ENCODE data around the gene RIMS3. TPM values are rescaled to one million over a fixed set of nuclear protein-coding genes. Genes with fewer than 3 reads are reported as not detected.
A peak's percentile ranks its signal among the peaks of the same experiment; 100 is the strongest.

Gene RIMS3
- total RNA-seq, result 1 to 10 TPM; 1.7 to 2.1 TPM
- total RNA-seq, result 5.7 to 16.8 reads per million in 2 donors

- Mint-ChIP-seq H3K27me3 (no peaks in the 10 kb centered on the region), H3K27ac (peak within 1 kb of the TSS; percentile 87), H3K4me3 (peak within 1 kb of the TSS; percentile 90), H3K36me3 (ENCODE audit: low read depth) (no peaks in the 10 kb centered on the region), H3K4me1 (peaks cover 14% of the 10 kb centered on the region)
- ATAC-seq, result peak; percentile 86
- peak; percentile 76 to 83 (median 83) for DNase-seq
- no peaks in the 10 kb centered on the region for H3K9me3 ChIP-seq (ENCODE audit: control insufficient read depth, low read length, poor library complexity, severe bottlenecking)
Measured at GRCh38 chr1:40665335-40666171, at the start of gene RIMS3. RIMS3 (minus strand) TSS chr1:40665682; CDS start chr1:40641925, 23,757 bp downstream.

GRCh38 chr1:40712997-40713396, 47.5 kb upstream of the RIMS3 start:
- no peaks in the 10 kb centered on the region for H3K9me3 ChIP-seq (ENCODE audit: control insufficient read depth, low read length, poor library complexity, severe bottlenecking)
- Mint-ChIP-seq H3K27ac (peak overlapping the region; percentile 77), H3K4me3 (no peak overlapping the region), H3K36me3 (ENCODE audit: low read depth) (peaks cover 3% of the 10 kb centered on the region), H3K4me1 (peaks cover 46% of the 10 kb centered on the region), H3K27me3 (no peaks in the 10 kb centered on the region)
- DNase-seq (no peak), ATAC-seq (no peak)

GRCh38 chr1:40712405-40712944, 47.0 kb upstream of the RIMS3 start:
- no peaks in the 10 kb centered on the region for H3K9me3 ChIP-seq (ENCODE audit: control insufficient read depth, low read length, poor library complexity, severe bottlenecking)
- peaks cover 45% of the 10 kb centered on the region for H3K4me1 Mint-ChIP-seq
- H3K27me3 Mint-ChIP-seq, result no peaks in the 10 kb centered on the region
- DNase-seq, result no peak
- peak overlapping the region; percentile 32 for H3K27ac Mint-ChIP-seq
- no peak for ATAC-seq
- H3K36me3 Mint-ChIP-seq (ENCODE audit: low read depth), result peaks cover 3% of the 10 kb centered on the region
- no peak overlapping the region for H3K4me3 Mint-ChIP-seq

- DNase-seq, result no peak
- ATAC-seq, result no peak
- Mint-ChIP-seq H3K36me3 (ENCODE audit: low read depth) (peaks cover 3% of the 10 kb centered on the region), H3K4me1 (peaks cover 42% of the 10 kb centered on the region), H3K4me3 (no peak overlapping the region), H3K27me3 (no peaks in the 10 kb centered on the region), H3K27ac (peak overlapping the region; percentile 32)
- H3K9me3 ChIP-seq (ENCODE audit: control insufficient read depth, low read length, poor library complexity, severe bottlenecking), result no peaks in the 10 kb centered on the region
Measured at GRCh38 chr1:40711465-40712404, 46.3 kb upstream of the RIMS3 start.

GRCh38 chr1:40710581-40711315, 45.3 kb upstream of the RIMS3 start:
- ATAC-seq, result no peak
- Mint-ChIP-seq H3K27me3 (no peaks in the 10 kb centered on the region), H3K27ac (peak overlapping the region; percentile 32), H3K4me3 (peak overlapping the region; percentile 5), H3K36me3 (ENCODE audit: low read depth) (no peaks in the 10 kb centered on the region), H3K4me1 (peaks cover 37% of the 10 kb centered on the region)
- no peaks in the 10 kb centered on the region for H3K9me3 ChIP-seq (ENCODE audit: control insufficient read depth, low read length, poor library complexity, severe bottlenecking)
- DNase-seq, result no peak

GRCh38 chr1:40709802-40710278, 44.4 kb upstream of the RIMS3 start:
- no peaks in the 10 kb centered on the region for H3K9me3 ChIP-seq (ENCODE audit: control insufficient read depth, low read length, poor library complexity, severe bottlenecking)

GRCh38 chr1:40709100-40709801, 43.8 kb upstream of the RIMS3 start:
- DNase-seq, result peak; percentile 37 to 60 (median 47)
- Mint-ChIP-seq H3K36me3 (ENCODE audit: low read depth) (no peaks in the 10 kb centered on the region), H3K27ac (peak overlapping the region; percentile 92), H3K4me3 (peak overlapping the region; percentile 93), H3K27me3 (no peaks in the 10 kb centered on the region), H3K4me1 (peaks cover 40% of the 10 kb centered on the region)
- ATAC-seq, result peak; percentile 97
- no peaks in the 10 kb centered on the region for H3K9me3 ChIP-seq (ENCODE audit: control insufficient read depth, low read length, poor library complexity, severe bottlenecking)

More at GRCh38 chr1:40709802-40710278, 44.4 kb upstream of the RIMS3 start:
- ATAC-seq, result no peak
- Mint-ChIP-seq H3K4me3 (peak overlapping the region; percentile 93), H3K27me3 (no peaks in the 10 kb centered on the region), H3K27ac (peak overlapping the region; percentile 92), H3K4me1 (peaks cover 37% of the 10 kb centered on the region), H3K36me3 (ENCODE audit: low read depth) (no peaks in the 10 kb centered on the region)
- DNase-seq, result no peak

GRCh38 chr1:40708750-40709099, 43.2 kb upstream of the RIMS3 start:
- Mint-ChIP-seq H3K4me1 (peaks cover 41% of the 10 kb centered on the region), H3K36me3 (ENCODE audit: low read depth) (no peaks in the 10 kb centered on the region), H3K27me3 (no peaks in the 10 kb centered on the region), H3K27ac (peak overlapping the region; percentile 92), H3K4me3 (peak overlapping the region; percentile 93)
- no peak for DNase-seq
- no peaks in the 10 kb centered on the region for H3K9me3 ChIP-seq (ENCODE audit: control insufficient read depth, low read length, poor library complexity, severe bottlenecking)
- peak; percentile 86 for ATAC-seq

- H3K36me3 Mint-ChIP-seq (ENCODE audit: low read depth), result no peaks in the 10 kb centered on the region
- H3K9me3 ChIP-seq (ENCODE audit: control insufficient read depth, low read length, poor library complexity, severe bottlenecking), result no peaks in the 10 kb centered on the region
- no peak for DNase-seq
- H3K27ac Mint-ChIP-seq, result peak overlapping the region; percentile 51
- H3K4me3 Mint-ChIP-seq, result no peak overlapping the region
- no peaks in the 10 kb centered on the region for H3K27me3 Mint-ChIP-seq
- ATAC-seq, result no peak
- peaks cover 38% of the 10 kb centered on the region for H3K4me1 Mint-ChIP-seq
Measured at GRCh38 chr1:40706626-40707025, 41.1 kb upstream of the RIMS3 start.

GRCh38 chr1:40704817-40705733, 39.6 kb upstream of the RIMS3 start:
- peaks cover 30% of the 10 kb centered on the region for H3K4me1 Mint-ChIP-seq
- H3K27ac Mint-ChIP-seq, result peak overlapping the region; percentile 8
- no peaks in the 10 kb centered on the region for H3K9me3 ChIP-seq (ENCODE audit: control insufficient read depth, low read length, poor library complexity, severe bottlenecking)
- no peaks in the 10 kb centered on the region for H3K36me3 Mint-ChIP-seq (ENCODE audit: low read depth)
- DNase-seq (no peak), ATAC-seq (no peak)
- no peak overlapping the region for H3K4me3 Mint-ChIP-seq
- H3K27me3 Mint-ChIP-seq, result no peaks in the 10 kb centered on the region

- Mint-ChIP-seq H3K36me3 (ENCODE audit: low read depth) (no peaks in the 10 kb centered on the region), H3K27me3 (no peaks in the 10 kb centered on the region), H3K4me3 (no peak overlapping the region), H3K4me1 (peaks cover 33% of the 10 kb centered on the region), H3K27ac (peak overlapping the region; percentile 53)
- ATAC-seq (no peak), DNase-seq (no peak)
- no peaks in the 10 kb centered on the region for H3K9me3 ChIP-seq (ENCODE audit: control insufficient read depth, low read length, poor library complexity, severe bottlenecking)
Measured at GRCh38 chr1:40703316-40703715, 37.8 kb upstream of the RIMS3 start.

Measured in T-helper 17 cell (primary cell).